NOMO-1 treated with dmso at 0.1 percent for 144 hours (cell line): ENCODE measurements around the gene TRIM5.
"Not testable (repeated sequence)": the region's sequence is repeated elsewhere in the genome, so short reads cannot be mapped to it uniquely, and the experiment has no call there.

Experiments used
- DNase-seq: peaks from one replicate; lab custom pipeline; 2025; ENCODE audit not compliant: unreplicated experiment; lab: John Stamatoyannopoulos, UW

The TRIM5 gene

DNA sequence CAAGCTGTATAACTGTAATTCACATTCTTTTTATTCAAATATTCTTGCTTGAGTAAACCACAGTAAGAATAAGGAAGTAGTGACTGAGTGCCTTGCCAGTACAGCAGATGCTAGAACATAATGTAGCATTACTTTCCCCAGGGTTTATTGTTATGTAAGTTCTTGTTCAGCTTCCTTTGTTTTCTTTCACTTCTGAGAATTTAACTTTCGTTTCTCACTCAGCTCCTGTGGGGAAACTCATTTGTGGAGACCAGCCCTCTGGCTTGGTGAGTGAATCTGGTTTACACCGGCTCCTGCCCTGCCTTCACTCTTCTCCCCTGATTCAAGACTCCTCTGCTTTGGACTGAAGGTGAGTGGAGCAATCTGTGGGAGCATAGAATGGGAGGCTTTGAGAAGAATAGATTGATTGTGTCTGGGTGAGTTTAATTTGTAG is 4.7 kb upstream of the TRIM5 start, which contains the start of gene TRIM22:
Gene TRIM22, plus strand, starts transcription at position 240 of the 433 bp plus-strand sequence. CDS start 6,443 bp downstream, outside the sequence.
- peak; percentile 72 for DNase-seq

- no peak for DNase-seq
Observed at GRCh38 chr11:5688482-5688881, 3.6 kb upstream of the TRIM5 start.

DNA sequence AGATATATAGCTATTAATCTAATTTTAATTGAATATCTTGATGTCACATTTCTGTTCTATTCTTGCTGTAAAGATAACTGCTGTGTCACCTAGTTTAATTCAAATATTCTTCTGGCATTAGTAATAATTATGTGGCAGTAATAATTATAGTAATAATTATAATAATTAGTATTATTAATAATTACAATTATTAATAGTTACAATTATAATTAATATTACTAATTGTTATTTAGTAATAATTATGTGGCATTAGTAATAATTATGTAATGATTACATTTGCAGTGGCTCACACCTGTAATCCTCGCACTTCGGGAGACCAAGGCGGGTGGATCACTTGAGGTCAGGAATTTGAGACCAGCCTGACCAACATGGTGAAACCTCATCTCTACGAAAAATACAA is 1.6 kb upstream of the TRIM5 start:
- no peak for DNase-seq

GRCh38 chr11:5684036-5684645 is 733 bp downstream of the TRIM5 start:
- no peak for DNase-seq

GRCh38 chr11:5683620-5684019 is 1.3 kb downstream of the TRIM5 start:
- not testable (repeated sequence) for DNase-seq

- DNase-seq = not testable (repeated sequence)
Observed at GRCh38 chr11:5682890-5683441, 1.9 kb downstream of the TRIM5 start.

DNA sequence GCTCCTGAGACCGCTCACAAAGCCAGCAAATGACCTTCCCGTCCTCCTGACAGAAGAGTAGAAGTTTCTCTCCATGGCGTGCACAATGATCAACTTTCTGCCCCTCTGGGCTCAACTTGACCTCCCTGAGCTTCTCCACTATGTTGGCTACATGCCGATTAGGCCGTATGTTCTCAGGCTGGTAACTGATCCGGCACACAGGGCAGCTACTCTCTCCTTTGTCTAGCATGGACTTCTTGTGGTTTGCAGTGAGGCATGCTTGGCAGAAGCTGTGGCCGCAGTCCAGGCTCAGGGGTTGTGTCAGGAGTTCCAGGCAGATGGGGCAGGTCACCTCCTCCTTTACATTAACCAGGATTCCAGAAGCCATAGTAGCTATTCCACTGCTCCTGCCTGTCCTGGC is 5.1 kb downstream of the TRIM5 start:
- DNase-seq = no peak

GRCh38 chr11:5674391-5674790 is 10.5 kb downstream of the TRIM5 start:
- no peak for DNase-seq

DNA sequence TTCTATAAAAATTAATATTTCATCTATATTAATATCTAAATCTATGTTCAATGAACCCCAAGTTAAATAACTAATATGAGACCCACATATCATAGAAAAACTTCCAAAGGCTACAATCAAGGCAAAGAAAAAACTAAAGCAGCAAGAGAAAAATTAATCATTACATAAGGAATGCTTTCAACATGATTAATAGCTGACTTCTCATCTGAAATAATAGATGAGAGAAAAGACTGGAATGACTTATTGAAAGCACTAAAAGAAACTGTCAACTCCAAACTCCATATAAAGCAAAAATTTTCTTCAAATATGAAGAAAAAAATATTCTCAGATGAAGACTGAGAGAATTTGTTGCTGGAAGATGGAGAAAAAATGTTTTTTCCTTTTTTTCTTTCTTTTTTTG is 13.0 kb downstream of the TRIM5 start:
- no peak for DNase-seq

- no peak for DNase-seq
Observed at GRCh38 chr11:5666402-5666793, 18.5 kb downstream of the TRIM5 start.

DNA sequence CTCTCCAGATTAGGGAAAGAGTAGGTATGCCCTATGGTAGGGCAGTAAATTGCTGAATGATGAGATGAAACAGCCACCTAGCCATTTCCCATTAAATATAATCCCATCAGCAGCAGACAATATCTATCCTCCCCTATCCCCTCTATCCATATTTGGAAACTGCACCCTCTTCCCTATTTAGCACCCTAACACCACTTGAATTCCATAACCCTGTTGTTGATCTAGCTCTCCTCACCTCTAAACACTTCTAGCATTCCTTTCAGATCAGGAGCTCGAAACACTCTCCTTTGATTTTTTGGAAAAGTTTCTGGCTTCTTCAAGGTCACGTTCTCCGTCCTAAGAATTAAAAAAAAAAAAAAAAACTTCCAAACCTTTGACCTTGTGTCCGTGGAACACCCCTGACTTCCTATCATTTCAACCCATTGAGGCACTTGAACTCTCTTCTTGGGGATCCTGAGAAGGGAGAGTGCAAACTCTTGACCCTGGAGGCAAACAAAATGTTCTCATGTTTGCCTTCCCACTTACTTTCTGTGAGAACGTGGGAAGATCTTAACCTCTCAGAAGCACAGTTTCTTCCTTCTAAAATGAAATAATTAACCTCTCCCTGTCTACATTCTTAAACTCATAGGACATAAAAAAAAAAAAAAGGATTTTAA is 19.0 kb downstream of the TRIM5 start:
- no peak for DNase-seq

GRCh38 chr11:5665051-5665570 is 19.8 kb downstream of the TRIM5 start:
- no peak for DNase-seq

GRCh38 chr11:5663511-5663910 is 21.4 kb downstream of the TRIM5 start:
- DNase-seq = no peak

DNA sequence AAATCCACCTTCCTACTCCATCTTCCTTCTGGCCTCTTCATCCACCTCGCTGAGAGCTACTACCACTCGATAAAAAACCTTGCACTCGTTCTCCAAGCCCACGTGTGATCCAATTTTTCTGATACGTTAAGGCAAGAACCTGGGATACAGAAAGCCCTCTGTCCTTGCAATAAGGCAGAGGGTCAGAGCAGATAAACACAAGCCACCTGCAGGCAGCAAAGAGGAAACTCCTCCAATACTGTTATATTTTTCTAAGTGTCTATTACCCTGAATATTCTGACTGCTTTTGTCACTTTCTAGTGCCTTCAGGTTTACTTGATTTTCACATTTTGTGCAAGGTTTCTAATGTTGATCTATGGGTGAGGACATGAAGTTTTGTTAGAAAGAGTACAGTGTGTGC is 26.6 kb downstream of the TRIM5 start:
- DNase-seq = no peak

- not testable (repeated sequence) for DNase-seq
Observed at GRCh38 chr11:5656956-5657355, 27.9 kb downstream of the TRIM5 start.

DNA sequence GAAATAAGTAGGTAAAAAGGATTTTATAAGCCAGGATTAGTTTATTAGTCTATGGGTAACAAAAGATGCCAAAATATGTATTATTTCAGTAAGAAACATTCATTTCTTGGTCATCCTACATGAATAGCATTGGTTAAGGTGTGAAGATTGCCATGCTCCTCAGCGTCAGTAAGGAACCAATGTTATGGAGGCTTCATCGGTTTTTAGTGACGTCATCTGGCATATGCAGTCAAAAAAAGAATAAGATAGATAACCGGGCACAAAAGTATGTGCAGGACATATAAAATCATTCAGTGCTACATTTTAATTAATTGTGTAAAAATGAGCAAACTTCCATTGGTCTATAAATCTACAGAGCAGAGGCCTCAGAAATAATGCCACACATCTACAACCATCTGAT is 29.4 kb downstream of the TRIM5 start:
- DNase-seq = no peak

DNA sequence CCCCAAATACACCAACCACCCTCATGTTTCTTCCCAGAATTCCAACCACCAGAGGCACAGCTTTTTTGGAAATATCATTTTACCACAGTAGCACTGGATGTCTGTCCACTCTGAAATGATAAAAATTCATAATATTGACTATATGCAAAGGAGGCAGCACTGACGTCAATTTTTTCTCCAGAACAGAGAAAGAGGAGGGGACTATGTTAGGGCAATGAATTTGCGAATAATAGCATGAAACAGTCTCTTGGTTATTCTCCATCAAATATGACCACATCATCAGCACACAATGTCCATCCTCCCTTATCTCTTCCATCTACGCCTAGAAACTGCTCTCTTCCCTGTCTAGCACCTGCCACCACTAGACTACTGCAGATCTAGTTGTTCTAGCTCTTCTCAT is 38.7 kb downstream of the TRIM5 start:
- DNase-seq = no peak

- no peak for DNase-seq
Observed at GRCh38 chr11:5643585-5643984, 41.3 kb downstream of the TRIM5 start.

- no peak for DNase-seq
Observed at GRCh38 chr11:5639953-5640352, 44.9 kb downstream of the TRIM5 start.

GRCh38 chr11:5631969-5632635 is 52.8 kb downstream of the TRIM5 start:
- peak; percentile 41 for DNase-seq

GRCh38 chr11:5631417-5631816 is 53.5 kb downstream of the TRIM5 start:
- no peak for DNase-seq

DNA sequence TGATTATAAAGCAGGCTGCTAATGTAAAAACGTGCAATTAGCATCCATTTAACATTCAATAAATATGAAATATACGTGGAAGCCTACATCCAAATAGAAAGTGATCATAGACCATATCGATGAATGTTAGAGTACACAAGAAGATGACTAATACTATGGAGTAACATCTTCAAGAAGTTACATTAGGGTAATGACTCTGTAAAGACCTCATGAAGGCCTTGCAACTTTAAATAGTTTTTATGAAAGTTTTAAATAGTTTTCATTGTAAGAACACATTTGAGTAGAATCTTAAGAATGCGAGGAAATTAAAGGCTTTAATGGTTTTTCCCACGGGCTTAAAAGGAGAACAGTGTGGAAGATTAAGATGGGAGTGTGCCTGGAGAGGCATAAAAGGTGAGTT is 58.7 kb downstream of the TRIM5 start:
- no peak for DNase-seq
